B cell (primary cell): ENCODE results near the gene FRRS1.

Experiments used
- CTCF ChIP-seq: fragments of 200-600 bp; IDR thresholded peaks from one replicate; pipeline ENCODE4 v1.8.0; 2022; ENCODE audit warnings: antibody characterized with exemption, mild to moderate bottlenecking
- EZH2 ChIP-seq: IDR thresholded peaks from 2 replicates; pipeline ENCODE4 v1.6.1; 2012; ENCODE audit warnings: borderline replicate concordance, low read depth, mild to moderate bottlenecking, moderate library complexity, low read length; ENCODE audit not compliant: insufficient read depth, poor library complexity, severe bottlenecking

GRCh38 chr1:99673315-99673714 is 93.1 kb downstream of the FRRS1 start:
- no peak for TF ChIP-seq CTCF
- no peak for TF ChIP-seq EZH2
